Neural progenitor cell (in vitro differentiated cells): ENCODE data around the gene SPACA7. TPM values are rescaled to one million over a fixed set of nuclear protein-coding genes. Genes with fewer than 3 reads are reported as not detected.
"Not testable (repeated sequence)": the region's sequence is repeated elsewhere in the genome, so short reads cannot be mapped to it uniquely, and the experiment has no call there.

ENCODE experiments used
- DNase-seq: peaks from one replicate; pipeline ENCODE4 v3.0.0-alpha.2; 2016; ENCODE audit warnings: low spot score
- H2AFZ ChIP-seq: fragments of 200-600 bp; sonication (generic); replicated peaks from 2 replicates; pipeline ENCODE4 v1.6.1; 2016; ENCODE audit warnings: antibody characterized with exemption
- H3F3A ChIP-seq: fragments of 200-600 bp; sonication (generic); 2 replicates; pipeline ENCODE4 v1.6.1; 2016; ENCODE audit warnings: antibody characterized with exemption, low read depth
- H3K27ac ChIP-seq: fragments of 200-600 bp; sonication (generic); 2 replicates; pipeline ENCODE4 v1.5.1; 2016; ENCODE audit warnings: mild to moderate bottlenecking
- H3K27me3 ChIP-seq: fragments of 200-600 bp; sonication (generic); 2 replicates; pipeline ENCODE4 v1.6.1; 2016; ENCODE audit warnings: mild to moderate bottlenecking, moderate library complexity
- H3K36me3 ChIP-seq: fragments of 200-600 bp; sonication (generic); 2 replicates; pipeline ENCODE4 v1.5.1; 2016
- H3K4me1 ChIP-seq: fragments of 200-600 bp; sonication (generic); 2 replicates; pipeline ENCODE4 v1.6.1; 2016; ENCODE audit warnings: mixed run types
- H3K4me2 ChIP-seq: fragments of 200-600 bp; sonication (generic); 2 replicates; pipeline ENCODE4 v1.6.1; 2016
- H3K4me3 ChIP-seq: fragments of 200-600 bp; sonication (generic); 2 replicates; pipeline ENCODE4 v1.5.1; 2016
- H3K79me2 ChIP-seq: fragments of 200-600 bp; sonication (generic); 2 replicates; pipeline ENCODE4 v1.6.1; 2016; ENCODE audit warnings: low read depth
- H3K9ac ChIP-seq: fragments of 200-600 bp; sonication (generic); 2 replicates; pipeline ENCODE4 v1.6.1; 2016
- H3K9me3 ChIP-seq: fragments of 200-600 bp; sonication (generic); 2 replicates; pipeline ENCODE4 v1.5.1; 2016; ENCODE audit warnings: low read depth
- H4K20me1 ChIP-seq: fragments of 200-600 bp; sonication (generic); 2 replicates; pipeline ENCODE4 v1.6.1; 2016; ENCODE audit warnings: low read depth
- H3K27ac Mint-ChIP-seq: 3 replicates; pipeline ENCODE4 v1.8.0; 2021; ENCODE audit warnings: mixed read lengths
- H3K27me3 Mint-ChIP-seq: 2 replicates; pipeline ENCODE4 v1.8.0; 2022; ENCODE audit warnings: low read depth, mild to moderate bottlenecking, inconsistent platforms, moderate library complexity, mixed read lengths; ENCODE audit not compliant: insufficient read depth
- H3K36me3 Mint-ChIP-seq: 3 replicates; pipeline ENCODE4 v1.8.0; 2021; ENCODE audit warnings: mixed read lengths
- H3K4me1 Mint-ChIP-seq: 3 replicates; pipeline ENCODE4 v1.8.0; 2021; ENCODE audit warnings: mixed read lengths
- H3K4me3 Mint-ChIP-seq: 3 replicates; pipeline ENCODE4 v1.8.0; 2021; ENCODE audit warnings: mild to moderate bottlenecking, moderate library complexity, mixed read lengths
- H3K9me3 Mint-ChIP-seq: 3 replicates; pipeline ENCODE4 v1.8.0; 2020; ENCODE audit warnings: mixed read lengths
- CTCF ChIP-seq: fragments of 200-600 bp; sonication (generic); IDR thresholded peaks from 2 replicates; pipeline ENCODE4 v1.5.1; 2017; ENCODE audit warnings: antibody characterized with exemption, mild to moderate bottlenecking
- EZH2 ChIP-seq: fragments of 200-600 bp; sonication (generic); IDR thresholded peaks from 2 replicates; pipeline ENCODE4 v1.6.1; 2017; ENCODE audit warnings: antibody characterized with exemption, mild to moderate bottlenecking, moderate library complexity
- EZH2phosphoT487 ChIP-seq: fragments of 200-600 bp; sonication (generic); IDR thresholded peaks from 2 replicates; pipeline ENCODE4 v1.6.1; 2017; ENCODE audit warnings: antibody characterized with exemption
- total RNA-seq: library from RNA; depleted of rRNA; stranded (reverse); fragments of >200 nt; gene quantifications from 2 replicates; pipeline ENCODE4 v1.2.3, GENCODE V29; 2015; ENCODE audit warnings: low replicate concordance

Gene SPACA7
- total RNA-seq, 1 donor from 2014 or later, result not detected

GRCh38 chr13:112431734-112432133 lies 55.6 kb downstream of the SPACA7 start:
- Mint-ChIP-seq H3K27me3 (peaks cover 8% of the 10 kb centered on the region), H3K9me3 (peaks cover 34% of the 10 kb centered on the region), H3K27ac (no peak overlapping the region), H3K4me1 (no peaks in the 10 kb centered on the region), H3K4me3 (no peak overlapping the region), H3K36me3 (peaks cover 3% of the 10 kb centered on the region)
- TF ChIP-seq EZH2phosphoT487 (no peak), EZH2 (no peak), CTCF (no peak)
- Histone ChIP-seq H3F3A (no peaks in the 10 kb centered on the region), H3K36me3 (no peaks in the 10 kb centered on the region), H3K4me2 (no peak overlapping the region), H3K27ac (no peak overlapping the region), H3K4me3 (no peak overlapping the region), H3K9me3 (peaks cover 19% of the 10 kb centered on the region), H3K4me1 (no peaks in the 10 kb centered on the region), H3K27me3 (no peaks in the 10 kb centered on the region), H4K20me1 (no peaks in the 10 kb centered on the region), H3K79me2 (no peaks in the 10 kb centered on the region), H3K9ac (no peak overlapping the region), H2AFZ (no peak overlapping the region)
- no peak for DNase-seq

GRCh38 chr13:112432734-112433133 lies 56.6 kb downstream of the SPACA7 start:
- not testable (repeated sequence) for H3K4me3 ChIP-seq, H3F3A ChIP-seq, H4K20me1 ChIP-seq, H3K27me3 ChIP-seq, H2AFZ ChIP-seq, H3K27ac ChIP-seq, H3K79me2 ChIP-seq, H3K27ac Mint-ChIP-seq, H3K27me3 Mint-ChIP-seq, H3K36me3 ChIP-seq, H3K36me3 Mint-ChIP-seq, H3K9ac ChIP-seq, H3K4me2 ChIP-seq, H3K4me3 Mint-ChIP-seq, H3K4me1 Mint-ChIP-seq, DNase-seq, H3K4me1 ChIP-seq
- peaks cover 28% of the 10 kb centered on the region for H3K9me3 Mint-ChIP-seq
- peaks cover 19% of the 10 kb centered on the region for H3K9me3 ChIP-seq

DNA sequence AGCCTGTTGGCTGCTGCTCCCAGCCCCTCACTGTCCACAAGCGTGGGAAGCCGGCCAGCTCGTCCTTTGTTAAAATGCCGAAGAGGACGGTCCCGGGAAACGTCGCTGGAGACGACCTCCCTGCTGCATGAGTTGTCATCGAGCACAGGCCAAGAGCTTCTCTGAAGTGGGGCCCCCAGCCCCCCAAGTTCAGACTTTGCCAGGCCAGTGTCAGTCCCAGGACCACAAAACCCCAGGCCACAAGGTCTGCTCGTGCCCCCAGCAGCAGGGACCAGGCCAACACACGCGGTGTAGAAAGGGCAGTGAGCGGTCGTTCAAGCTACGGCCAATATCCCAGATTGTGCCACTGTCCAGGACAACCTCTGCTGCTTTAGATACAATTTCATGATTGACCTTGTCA lies 57.4 kb downstream of the SPACA7 start:
- not testable (repeated sequence) for H3K4me1 ChIP-seq, H3K36me3 ChIP-seq, H3K79me2 ChIP-seq, H3K36me3 Mint-ChIP-seq, H3K27ac Mint-ChIP-seq, H3K27me3 ChIP-seq, H3K4me2 ChIP-seq, H3K4me3 Mint-ChIP-seq, H3K9ac ChIP-seq, H3K27ac ChIP-seq, DNase-seq, H2AFZ ChIP-seq, H3K4me1 Mint-ChIP-seq, H3F3A ChIP-seq, H3K4me3 ChIP-seq, H4K20me1 ChIP-seq
- Mint-ChIP-seq H3K9me3 (peaks cover 29% of the 10 kb centered on the region), H3K27me3 (peaks cover 13% of the 10 kb centered on the region)
- peaks cover 17% of the 10 kb centered on the region for H3K9me3 ChIP-seq

- H3K4me2 ChIP-seq, result no peak overlapping the region
- peaks cover 13% of the 10 kb centered on the region for H3K27me3 Mint-ChIP-seq
- H3K4me1 Mint-ChIP-seq, result peaks cover under 1% of the 10 kb centered on the region
- H3K36me3 Mint-ChIP-seq, result peaks cover 8% of the 10 kb centered on the region
- no peaks in the 10 kb centered on the region for H3F3A ChIP-seq
- TF ChIP-seq EZH2phosphoT487, result no peak
- TF ChIP-seq EZH2, result no peak
- no peak overlapping the region for H3K9ac ChIP-seq
- H3K9me3 ChIP-seq, result peaks cover 12% of the 10 kb centered on the region
- H3K36me3 ChIP-seq, result no peaks in the 10 kb centered on the region
- H4K20me1 ChIP-seq, result no peaks in the 10 kb centered on the region
- no peaks in the 10 kb centered on the region for H3K4me1 ChIP-seq
- peaks cover 31% of the 10 kb centered on the region for H3K9me3 Mint-ChIP-seq
- no peaks in the 10 kb centered on the region for H3K27me3 ChIP-seq
- H3K27ac ChIP-seq, result no peak overlapping the region
- no peak for DNase-seq
- H3K4me3 ChIP-seq, result no peak overlapping the region
- no peak overlapping the region for H3K4me3 Mint-ChIP-seq
- no peak overlapping the region for H2AFZ ChIP-seq
- no peak overlapping the region for H3K27ac Mint-ChIP-seq
- H3K79me2 ChIP-seq, result no peaks in the 10 kb centered on the region
Observed at GRCh38 chr13:112434032-112434431, 57.9 kb downstream of the SPACA7 start.

GRCh38 chr13:112434937-112435523 lies 58.9 kb downstream of the SPACA7 start:
- no peaks in the 10 kb centered on the region for H3K27me3 ChIP-seq
- H3K27ac Mint-ChIP-seq, result no peak overlapping the region
- H3F3A ChIP-seq, result no peaks in the 10 kb centered on the region
- no peaks in the 10 kb centered on the region for H3K36me3 ChIP-seq
- H3K4me3 ChIP-seq, result no peak overlapping the region
- no peak overlapping the region for H3K27ac ChIP-seq
- peaks cover 4% of the 10 kb centered on the region for H3K9me3 ChIP-seq
- no peaks in the 10 kb centered on the region for H4K20me1 ChIP-seq
- H3K4me3 Mint-ChIP-seq, result no peak overlapping the region
- H3K4me1 Mint-ChIP-seq, result peaks cover 11% of the 10 kb centered on the region
- H2AFZ ChIP-seq, result no peak overlapping the region
- DNase-seq, result no peak
- peaks cover 12% of the 10 kb centered on the region for H3K27me3 Mint-ChIP-seq
- H3K9me3 Mint-ChIP-seq, result peaks cover 27% of the 10 kb centered on the region
- no peaks in the 10 kb centered on the region for H3K79me2 ChIP-seq
- H3K4me1 ChIP-seq, result no peaks in the 10 kb centered on the region
- H3K4me2 ChIP-seq, result no peak overlapping the region
- H3K36me3 Mint-ChIP-seq, result peaks cover 6% of the 10 kb centered on the region
- no peak overlapping the region for H3K9ac ChIP-seq
- TF ChIP-seq EZH2phosphoT487, result no peak
- no peak for TF ChIP-seq CTCF
- no peak for TF ChIP-seq EZH2
